ENCODE data around the gene CCR4. TPM values are rescaled to one million over a fixed set of nuclear protein-coding genes. Genes with fewer than 3 reads are reported as not detected.
"Not testable (repeated sequence)": the region's sequence is repeated elsewhere in the genome, so short reads cannot be mapped to it uniquely, and the experiment has no call there.

CCR4 gene
- total RNA-seq, 3 donors from 2014 or later = 0.14 to 1.3 TPM; not detected in 1

- no peaks in the 10 kb centered on the region for H3K9me3 ChIP-seq
- intact Hi-C loops (cut with DNase I, micrococcal nuclease) = loop anchor here in 1 of 2 donors (10.0 kb wide), 1 partner anchor 203 kb away; no protein-coding TSS in a partner anchor
- ATAC-seq (no peak), DNase-seq (no peak)
- H3K36me3 ChIP-seq (ENCODE audit: low read depth) = no peaks in the 10 kb centered on the region
- H3K4me1 ChIP-seq (ENCODE audit: low read depth) = no peaks in the 10 kb centered on the region
- no peak for TF ChIP-seq CTCF (IDR thresholded peaks at IDR 0.05)
- H3K4me3 ChIP-seq = no peak overlapping the region
Measured at GRCh38 chr3:32937331-32937730, 14.1 kb upstream of the CCR4 start.

- H3K9me3 ChIP-seq; ATAC-seq; H3K36me3 ChIP-seq (ENCODE audit: low read depth); H3K4me3 ChIP-seq; DNase-seq; H3K4me1 ChIP-seq (ENCODE audit: low read depth): not testable (repeated sequence)
- intact Hi-C loops (cut with DNase I, micrococcal nuclease) = loop anchor here in 1 of 2 donors (10.0 kb wide), 1 partner anchor 205 kb away; no protein-coding TSS in a partner anchor
Measured at GRCh38 chr3:32939531-32940284, 11.7 kb upstream of the CCR4 start.

- intact Hi-C loops (cut with DNase I, micrococcal nuclease) = no loop called here
- no peak for ATAC-seq
- Histone ChIP-seq H3K36me3 (ENCODE audit: low read depth) (no peaks in the 10 kb centered on the region), H3K9me3 (no peaks in the 10 kb centered on the region), H3K4me1 (ENCODE audit: low read depth) (no peaks in the 10 kb centered on the region), H3K4me3 (no peak overlapping the region)
- TF ChIP-seq CTCF (IDR thresholded peaks at IDR 0.05) = no peak
- DNase-seq = no peak
Measured at GRCh38 chr3:32940726-32941125, 10.7 kb upstream of the CCR4 start.

- ATAC-seq (no peak), DNase-seq (no peak)
- TF ChIP-seq CTCF (IDR thresholded peaks at IDR 0.05) = no peak
- no peak overlapping the region for H3K4me3 ChIP-seq
- intact Hi-C loops (cut with DNase I, micrococcal nuclease) = no loop called here
- H3K9me3 ChIP-seq = no peaks in the 10 kb centered on the region
- no peaks in the 10 kb centered on the region for H3K4me1 ChIP-seq (ENCODE audit: low read depth)
- no peaks in the 10 kb centered on the region for H3K36me3 ChIP-seq (ENCODE audit: low read depth)
Measured at GRCh38 chr3:32945136-32945535, 6.3 kb upstream of the CCR4 start.

- ATAC-seq; H3K4me1 ChIP-seq (ENCODE audit: low read depth); intact Hi-C loops (cut with DNase I, micrococcal nuclease); DNase-seq; H3K4me3 ChIP-seq; H3K9me3 ChIP-seq; H3K36me3 ChIP-seq (ENCODE audit: low read depth): not testable (repeated sequence)
Measured at GRCh38 chr3:32945598-32945997, 5.8 kb upstream of the CCR4 start.

GRCh38 chr3:32946973-32947788, 4.3 kb upstream of the CCR4 start:
- Histone ChIP-seq H3K4me1 (ENCODE audit: low read depth) (no peaks in the 10 kb centered on the region), H3K36me3 (ENCODE audit: low read depth) (no peaks in the 10 kb centered on the region), H3K4me3 (no peak overlapping the region), H3K9me3 (no peaks in the 10 kb centered on the region)
- TF ChIP-seq CTCF (IDR thresholded peaks at IDR 0.05) = no peak
- no peak for ATAC-seq
- intact Hi-C loops (cut with DNase I, micrococcal nuclease) = no loop called here
- DNase-seq = no peak

All from mucosa of descending colon (tissue), 3 donors.